HepG2 (cell line): ENCODE results near the gene TRANK1.

ENCODE experiments used
- TRAFD1 ChIP-seq: sonication (generic); formaldehyde crosslinking; IDR thresholded peaks from 2 replicates; pipeline ENCODE4 v1.5.1; 2020; ENCODE audit warnings: missing genetic modification reagents, mild to moderate bottlenecking, borderline replicate concordance
- YY1 ChIP-seq: IDR thresholded peaks from 2 replicates; pipeline ENCODE4 v1.6.1; 2011; ENCODE audit warnings: low read length, low read depth, moderate library complexity, mild to moderate bottlenecking; ENCODE audit not compliant: insufficient read depth, insufficient replicate concordance
- ZNF788 ChIP-seq: sonication (generic); formaldehyde crosslinking; IDR thresholded peaks from 2 replicates; pipeline ENCODE4 v1.5.0; 2020; ENCODE audit warnings: mild to moderate bottlenecking, missing genetic modification reagents, borderline replicate concordance
- TF ChIP-seq, protein P1 (sequence below): IDR thresholded peaks from 2 replicates; pipeline ENCODE4 v1.6.1; 2016; ENCODE audit warnings: missing genetic modification reagents, missing compliant biosample characterization

- TF ChIP-seq, protein P1, sequence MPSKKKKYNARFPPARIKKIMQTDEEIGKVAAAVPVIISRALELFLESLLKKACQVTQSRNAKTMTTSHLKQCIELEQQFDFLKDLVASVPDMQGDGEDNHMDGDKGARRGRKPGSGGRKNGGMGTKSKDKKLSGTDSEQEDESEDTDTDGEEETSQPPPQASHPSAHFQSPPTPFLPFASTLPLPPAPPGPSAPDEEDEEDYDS (CRISPR knock-in tag) = no peak
- no peak for TF ChIP-seq TRAFD1
- no peak for TF ChIP-seq ZNF788 (CRISPR knock-in tag)
- TF ChIP-seq YY1 = no peak
Observed at GRCh38 chr3:36964331-36964730, 19.5 kb upstream of the TRANK1 start.
